Stimulated activated CD8-positive, alpha-beta memory T cell treated with anti-CD3 and anti-CD28 coated beads, Interleukin-15, amount 100 ng/mL, for 24 hours (primary cell): ENCODE data around the gene EXOC6.
"Not testable (repeated sequence)": the region's sequence is repeated elsewhere in the genome, so short reads cannot be mapped to it uniquely, and the experiment has no call there.

Experiments
- DNase-seq: peaks from one replicate; pipeline ENCODE4 v3.0.0-alpha.2; 2020; ENCODE audit warnings: low read depth

The EXOC6 gene

GRCh38 chr10:92946491-92946890, 98.2 kb downstream of the EXOC6 start:
- no peak for DNase-seq

GRCh38 chr10:92952573-92952972, 104.3 kb downstream of the EXOC6 start:
- not testable (repeated sequence) for DNase-seq

GRCh38 chr10:92957223-92958010, 109.1 kb downstream of the EXOC6 start:
- no peak for DNase-seq

GRCh38 chr10:92961638-92962037, 113.3 kb downstream of the EXOC6 start:
- no peak for DNase-seq

GRCh38 chr10:92965314-92965713, 117.0 kb downstream of the EXOC6 start:
- DNase-seq, result no peak

GRCh38 chr10:92967641-92968040, 119.3 kb downstream of the EXOC6 start:
- no peak for DNase-seq

GRCh38 chr10:92969151-92969550, 120.8 kb downstream of the EXOC6 start:
- no peak for DNase-seq

- DNase-seq, result no peak
Measured at GRCh38 chr10:92970301-92971070, 122.2 kb downstream of the EXOC6 start.

- no peak for DNase-seq
Measured at GRCh38 chr10:92972066-92972870, 123.9 kb downstream of the EXOC6 start.

GRCh38 chr10:92972886-92973285, 124.6 kb downstream of the EXOC6 start:
- DNase-seq, result no peak

- not testable (repeated sequence) for DNase-seq
Measured at GRCh38 chr10:92976278-92976677, 128.0 kb downstream of the EXOC6 start.

- DNase-seq, result no peak
Measured at GRCh38 chr10:92989250-92989649, 140.9 kb downstream of the EXOC6 start.

GRCh38 chr10:92990615-92991014, 142.3 kb downstream of the EXOC6 start:
- no peak for DNase-seq

- no peak for DNase-seq
Measured at GRCh38 chr10:92991513-92991912, 143.2 kb downstream of the EXOC6 start.

- no peak for DNase-seq
Measured at GRCh38 chr10:92993699-92994272, 145.5 kb downstream of the EXOC6 start.

GRCh38 chr10:92995509-92995908, 147.2 kb downstream of the EXOC6 start:
- DNase-seq, result no peak

GRCh38 chr10:92997620-92998019, 149.3 kb downstream of the EXOC6 start:
- no peak for DNase-seq

- DNase-seq, result no peak
Measured at GRCh38 chr10:92999191-92999590, 150.9 kb downstream of the EXOC6 start.

- no peak for DNase-seq
Measured at GRCh38 chr10:93006435-93007039, 158.2 kb downstream of the EXOC6 start.

GRCh38 chr10:93015722-93016121, 167.4 kb downstream of the EXOC6 start:
- DNase-seq, result no peak

GRCh38 chr10:93023013-93023650, 174.8 kb downstream of the EXOC6 start:
- no peak for DNase-seq
